K562 (cell line): ENCODE results near the gene FADS6. TPM values are rescaled to one million over a fixed set of nuclear protein-coding genes. Genes with fewer than 3 reads are reported as not detected.

Experiments used
- ARID3A ChIP-seq: IDR thresholded peaks from 2 replicates; pipeline ENCODE4 v1.6.1; 2012; ENCODE audit warnings: low read depth, low read length, improper control_type of control experiment, borderline replicate concordance
- ATF1 ChIP-seq, 2 experiments: fragments of 450-650 bp in 1 of 2; IDR thresholded peaks; 2 replicates each; pipeline ENCODE4 v1.6.1; 2016; ENCODE audit warnings: missing compliant biosample characterization in 1 of 2, missing genetic modification characterization in 1 of 2
- BRD9 ChIP-seq: fragments of 450-650 bp; IDR thresholded peaks from 2 replicates; pipeline ENCODE4 v1.6.1; 2018; ENCODE audit warnings: low read depth; ENCODE audit not compliant: partially characterized antibody
- CREB5 ChIP-seq: fragments of 250-450 bp; sonication (Bioruptor Pico); IDR thresholded peaks from 2 replicates; pipeline ENCODE4 v1.5.0; 2020; ENCODE audit warnings: mild to moderate bottlenecking
- E2F6 ChIP-seq, 2 experiments: IDR thresholded peaks; 2 replicates each; pipeline ENCODE4 v1.6.1; 2011; ENCODE audit warnings: borderline replicate concordance in 1 of 2, control low read depth in 1 of 2, low read depth in 1 of 2, low read length in 1 of 2, mild to moderate bottlenecking in 1 of 2, mixed read lengths in 1 of 2, moderate library complexity in 1 of 2; ENCODE audit not compliant: insufficient read depth in 1 of 2, insufficient read length in 1 of 2, poor library complexity in 1 of 2, severe bottlenecking in 1 of 2; ENCODE audit errors: extremely low read depth in 1 of 2
- ETS2 ChIP-seq: IDR thresholded peaks from 2 replicates; pipeline ENCODE4 v1.6.1; 2016; ENCODE audit warnings: borderline replicate concordance, missing genetic modification characterization, mild to moderate bottlenecking, moderate library complexity, missing compliant biosample characterization; ENCODE audit not compliant: poor library complexity, severe bottlenecking
- GTF2A2 ChIP-seq: IDR thresholded peaks from 2 replicates; pipeline ENCODE4 v1.6.1; 2016; ENCODE audit warnings: mild to moderate bottlenecking, missing genetic modification characterization, missing compliant biosample characterization
- HLTF ChIP-seq: fragments of 450-650 bp; IDR thresholded peaks from 2 replicates; pipeline ENCODE4 v1.6.1; 2016
- ILF3 ChIP-seq: fragments of 450-650 bp; IDR thresholded peaks from 2 replicates; pipeline ENCODE4 v1.6.1; 2018; ENCODE audit warnings: antibody characterized with exemption, mild to moderate bottlenecking, moderate library complexity, borderline replicate concordance
- JUN ChIP-seq, 2 experiments: sonication (generic) in 1 of 2; formaldehyde crosslinking in 1 of 2; IDR thresholded peaks; 2 replicates each; pipeline versions ENCODE4 v1.6.1 to v1.8.0; 2012 to 2022; ENCODE audit warnings: borderline replicate concordance in 2 of 2, mild to moderate bottlenecking in 2 of 2, improper control_type of control experiment in 1 of 2, low read depth in 1 of 2, low read length in 1 of 2, missing genetic modification reagents in 1 of 2
- KLF6 ChIP-seq: fragments of 250-450 bp; sonication (Bioruptor Pico); IDR thresholded peaks from 2 replicates; pipeline ENCODE4 v1.4.0; 2020; ENCODE audit warnings: mild to moderate bottlenecking, moderate library complexity, borderline replicate concordance
- MTA1 ChIP-seq: fragments of 450-650 bp; IDR thresholded peaks from 2 replicates; pipeline ENCODE4 v1.6.1; 2017; ENCODE audit warnings: borderline replicate concordance
- NBN ChIP-seq: fragments of 450-650 bp; IDR thresholded peaks from 2 replicates; pipeline ENCODE4 v1.6.1; 2016; ENCODE audit warnings: low read depth, mild to moderate bottlenecking
- NR0B1 ChIP-seq: fragments of 450-650 bp; IDR thresholded peaks from one replicate; pipeline ENCODE4 v1.6.1; 2018; ENCODE audit warnings: mild to moderate bottlenecking, moderate library complexity; ENCODE audit not compliant: partially characterized antibody
- RAD21 ChIP-seq, 2 experiments: fragments of 250-450 bp in 1 of 2; fragments of 450-650 bp in 1 of 2; sonication (Bioruptor Pico) in 1 of 2; formaldehyde crosslinking in 1 of 2; IDR thresholded peaks in 1 of 2; conservative IDR thresholded peaks in 1 of 2; 2 replicates each; pipeline versions ENCODE4 v1.4.0 to v1.8.0; 2020 to 2022; ENCODE audit warnings: mild to moderate bottlenecking in 2 of 2, moderate library complexity in 1 of 2
- SRF ChIP-seq, 2 experiments: fragments of 250-450, 450-650 bp in 1 of 2; sonication (Bioruptor Pico) in 1 of 2; sonication (generic) in 1 of 2; formaldehyde crosslinking; IDR thresholded peaks; 2 replicates each; pipeline versions ENCODE4 v1.5.0 to v1.5.1; 2020 to 2022; ENCODE audit warnings: mild to moderate bottlenecking in 1 of 2, missing genetic modification reagents in 1 of 2
- STAG1 ChIP-seq: sonication (generic); formaldehyde crosslinking; IDR thresholded peaks from 2 replicates; pipeline ENCODE4 v1.5.0; 2020; ENCODE audit warnings: missing genetic modification reagents, borderline replicate concordance
- ZC3H8 ChIP-seq: fragments of 450-650 bp; IDR thresholded peaks from 2 replicates; pipeline ENCODE4 v1.6.1; 2017
- ZNF12 ChIP-seq: sonication (generic); formaldehyde crosslinking; IDR thresholded peaks from 2 replicates; pipeline ENCODE4 v1.4.0; 2020; ENCODE audit warnings: mild to moderate bottlenecking, missing genetic modification reagents
- ZNF354B ChIP-seq: fragments of 250-450 bp; sonication (Bioruptor Pico); IDR thresholded peaks from 2 replicates; pipeline ENCODE4 v1.4.0; 2020
- ZNF75A ChIP-seq: fragments of 450-650 bp; formaldehyde crosslinking; IDR thresholded peaks from 2 replicates; pipeline ENCODE4 v1.4.0; 2020; ENCODE audit warnings: mild to moderate bottlenecking
- ZSCAN32 ChIP-seq: fragments of 450-650 bp; formaldehyde crosslinking; IDR thresholded peaks from 2 replicates; pipeline ENCODE4 v1.4.0; 2020; ENCODE audit warnings: mild to moderate bottlenecking, moderate library complexity
- polyA plus RNA-seq, 8 experiments: library from polyadenylated mRNA; depleted of rRNA in 4 of 8; stranded (reverse) in 5 of 8; unstranded in 3 of 8; fragments of >200 nt; fragmentation: Nextera tagmentation in 2 of 8; fragmentation: Illumina TruSeq in 1 of 8; extraction: Ambion mirVana in 2 of 8; extraction: Trizol in 1 of 8; gene quantifications; 2 replicates each; pipeline versions ENCODE4 v1.2.1 to v1.2.3, GENCODE V29; 2011 to 2014; ENCODE audit warnings: inconsistent platforms in 1 of 8, missing spikeins in 1 of 8
- total RNA-seq, 7 experiments: library from RNA; depleted of rRNA in 6 of 7; stranded (reverse); fragments of >200 nt in 6 of 7; fragmentation: Illumina TruSeq in 2 of 7; extraction: Trizol in 2 of 7; gene quantifications; 2 replicates each; pipeline versions ENCODE4 v1.2.1 to v1.2.3, GENCODE V29; 2011 to 2021; ENCODE audit warnings: low replicate concordance in 1 of 7

The FADS6 gene
- total and polyA plus RNA-seq, 9 of the 15 experiments (the other 6 are each of a cell fraction or from before 2014, with no cell fraction given), result 0.18 to 0.22 TPM; not detected in 7

GRCh38 chr17:74868251-74868907 is 25.1 kb downstream of the FADS6 start (continued):
- TF ChIP-seq E2F6 (IDR thresholded peaks at IDR 0.05; ENCODE audit: borderline replicate concordance in 1 of 2, extremely low read depth in 1 of 2, insufficient read depth in 1 of 2, insufficient read length in 1 of 2, low read depth in 1 of 2, low read length in 1 of 2, poor library complexity in 1 of 2, severe bottlenecking in 1 of 2) (peak in 1 of 2 experiments; percentile 37), SRF (CRISPR knock-in tag; IDR thresholded peaks at IDR 0.05) (peak in 1 of 2 experiments; percentile 65; a peak in 1 of 4 replicates), ZNF12 (0 out of 2 replicates have a peak, but pooled peaks have one; percentile 3), NR0B1 (no peak), KLF6 (CRISPR knock-in tag) (no peak; the same call in 1 of the 2 replicates), HLTF (peak; percentile 74; the same call in 1 of the 2 replicates), ATF1 (CRISPR knock-in tag; IDR thresholded peaks at IDR 0.05) (no peak), ATF1 (tag; IDR thresholded peaks at IDR 0.05) (peak; percentile 72), RAD21 (CRISPR knock-in tag; conservative IDR thresholded peaks at IDR 0.05 in 1 of 2, IDR thresholded peaks at IDR 0.05 in 1 of 2) (no peak; a peak in 1 of 4 replicates), ETS2 (tag) (no peak), NBN (peak; percentile 86), GTF2A2 (tag) (no peak), ZC3H8 (no peak), ILF3 (no peak), BRD9 (no peak), MTA1 (peak; percentile 89), ARID3A (0 out of 2 replicates have a peak, but pooled peaks have one; percentile 63), ZNF354B (no peak), JUN (IDR thresholded peaks at IDR 0.05; ENCODE audit: borderline replicate concordance, low read depth, low read length) (peak; percentile 88), JUN (CRISPR knock-in tag; IDR thresholded peaks at IDR 0.05; ENCODE audit: borderline replicate concordance) (peak; percentile 90), ZNF75A (CRISPR knock-in tag) (no peak), ZSCAN32 (CRISPR knock-in tag) (no peak), STAG1 (CRISPR knock-in tag) (no peak), CREB5 (no peak)
